SK-N-SH (cell line): ENCODE measurements around the gene MYDGF. TPM values are rescaled to one million over a fixed set of nuclear protein-coding genes. Genes with fewer than 3 reads are reported as not detected.
A peak's percentile ranks its signal among the peaks of the same experiment; 100 is the strongest.

Experiments
- CTCF ChIA-PET: fragments of 300-600, 350-600 bp; formaldehyde crosslinking; extraction: SDS; loops from one replicate; lab custom pipeline; 2021; lab: Yijun Ruan, JAX
- POLR2A ChIA-PET: fragments of 350-600 bp; sonication (Branson Sonifier 250); formaldehyde crosslinking; extraction: SDS; loops from one replicate; lab custom pipeline; 2020; ENCODE audit warnings: antibody characterized with exemption, inconsistent platforms; lab: Yijun Ruan, JAX
- DNase-seq: peaks from one replicate; pipeline ENCODE4 v3.0.0; 2012
- H2AFZ ChIP-seq: fragments of 200-600 bp; sonication (generic); 2 replicates; pipeline ENCODE4 v1.8.1; 2016; ENCODE audit warnings: antibody characterized with exemption, mild to moderate bottlenecking, low read depth
- H3F3A ChIP-seq: fragments of 200-600 bp; sonication (generic); replicated peaks from 2 replicates; pipeline ENCODE3; 2016; ENCODE audit warnings: antibody characterized with exemption, mild to moderate bottlenecking; ENCODE audit not compliant: insufficient read depth
- H3K27ac ChIP-seq, 2 experiments: fragments of 200-500 bp in 1 of 2; fragments of 200-600 bp in 1 of 2; sonication (Bioruptor generic) in 1 of 2; sonication (generic), shearing (Covaris generic) in 1 of 2; 2 replicates each; pipeline versions ENCODE4 v1.5.1 to v1.6.1; 2014 to 2016; ENCODE audit warnings: low read depth in 2 of 2, inconsistent platforms in 1 of 2, low read length in 1 of 2, mild to moderate bottlenecking in 1 of 2, mixed read lengths in 1 of 2
- H3K27me3 ChIP-seq: fragments of 200-600 bp; sonication (generic), shearing (Covaris generic); 2 replicates; pipeline ENCODE4 v1.6.1; 2016; ENCODE audit warnings: mixed run types; ENCODE audit not compliant: insufficient read depth
- H3K36me3 ChIP-seq, 2 experiments: fragments of 200-500 bp in 1 of 2; fragments of 200-600 bp in 1 of 2; sonication (Bioruptor generic) in 1 of 2; sonication (generic) in 1 of 2; replicated peaks in 1 of 2; 2 replicates each; pipeline versions ENCODE3 to v1.5.1; 2014 to 2016; ENCODE audit warnings: low read length in 1 of 2, mild to moderate bottlenecking in 1 of 2; ENCODE audit not compliant: insufficient read depth in 2 of 2, control insufficient read depth in 1 of 2
- H3K4me1 ChIP-seq, 2 experiments: fragments of 200-500 bp in 1 of 2; fragments of 200-600 bp in 1 of 2; sonication (Bioruptor generic) in 1 of 2; sonication (generic), shearing (Covaris generic) in 1 of 2; 2 replicates each; pipeline versions ENCODE4 v1.5.1 to v1.6.1; 2014 to 2016; ENCODE audit warnings: low read depth in 1 of 2, low read length in 1 of 2, mixed run types in 1 of 2; ENCODE audit not compliant: insufficient read depth in 2 of 2, control insufficient read depth in 1 of 2
- H3K4me2 ChIP-seq: fragments of 200-600 bp; sonication (generic), shearing (Covaris generic); 2 replicates; pipeline ENCODE4 v1.6.1; 2017; ENCODE audit warnings: mixed run types
- H3K4me3 ChIP-seq, 2 experiments: fragments of 200-500 bp in 1 of 2; fragments of 200-600 bp in 1 of 2; sonication (Bioruptor generic) in 1 of 2; sonication (generic), shearing (Covaris generic) in 1 of 2; 2 replicates each; pipeline versions ENCODE4 v1.5.1 to v1.8.1; 2014 to 2016; ENCODE audit warnings: low read depth in 2 of 2, inconsistent platforms in 1 of 2, low read length in 1 of 2, mild to moderate bottlenecking in 1 of 2, mixed read lengths in 1 of 2, moderate library complexity in 1 of 2
- H3K79me2 ChIP-seq: fragments of 200-600 bp; sonication (generic); 2 replicates; pipeline ENCODE4 v1.8.1; 2017; ENCODE audit warnings: mild to moderate bottlenecking; ENCODE audit not compliant: insufficient read depth
- H3K9ac ChIP-seq: fragments of 200-600 bp; sonication (generic); 2 replicates; pipeline ENCODE4 v1.6.1; 2017; ENCODE audit warnings: mixed run types
- H3K9me2 ChIP-seq: fragments of 200-600 bp; sonication (generic); 2 replicates; pipeline ENCODE4 v1.6.1; 2017; ENCODE audit warnings: mixed run types
- H3K9me3 ChIP-seq: fragments of 200-600 bp; sonication (generic); 2 replicates; pipeline ENCODE4 v1.6.1; 2017; ENCODE audit warnings: mixed run types, mild to moderate bottlenecking, moderate library complexity
- H4K20me1 ChIP-seq: fragments of 200-600 bp; sonication (generic); 2 replicates; pipeline ENCODE4 v1.6.1; 2017; ENCODE audit warnings: mild to moderate bottlenecking, mixed run types; ENCODE audit not compliant: insufficient read depth
- CHD2 ChIP-seq: fragments of 150-350 bp; IDR thresholded peaks from 2 replicates; pipeline ENCODE4 v1.6.1; 2018; ENCODE audit warnings: low read length; ENCODE audit not compliant: partially characterized antibody
- FOXM1 ChIP-seq: IDR thresholded peaks from 2 replicates; pipeline ENCODE4 v1.4.0; 2012; ENCODE audit warnings: low read depth, mild to moderate bottlenecking
- GABPA ChIP-seq: IDR thresholded peaks from 2 replicates; pipeline ENCODE4 v1.4.0; 2012; ENCODE audit warnings: low read depth, mild to moderate bottlenecking
- GATA2 ChIP-seq: sonication (generic); formaldehyde crosslinking; IDR thresholded peaks from 2 replicates; pipeline ENCODE4 v1.5.0; 2020; ENCODE audit warnings: mild to moderate bottlenecking, missing genetic modification reagents
- IRF3 ChIP-seq: fragments of 150-350 bp; IDR thresholded peaks from 2 replicates; pipeline ENCODE4 v1.6.1; 2016; ENCODE audit warnings: mild to moderate bottlenecking, low read depth, low read length
- MAX ChIP-seq: IDR thresholded peaks from 2 replicates; pipeline ENCODE4 v1.4.0; 2012; ENCODE audit warnings: low read depth
- MEF2A ChIP-seq: IDR thresholded peaks from 2 replicates; pipeline ENCODE4 v1.4.0; 2012; ENCODE audit warnings: low read depth, borderline replicate concordance
- MXI1 ChIP-seq: IDR thresholded peaks from 2 replicates; pipeline ENCODE4 v1.6.1; 2012; ENCODE audit warnings: mild to moderate bottlenecking, low read depth, low read length, improper control_type of control experiment
- NFIC ChIP-seq: IDR thresholded peaks from 2 replicates; pipeline ENCODE4 v1.4.0; 2012; ENCODE audit warnings: borderline replicate concordance
- POLR2AphosphoS5 ChIP-seq: IDR thresholded peaks from 2 replicates; pipeline ENCODE4 v1.6.1; 2012; ENCODE audit warnings: low read depth, low read length
- RAD21 ChIP-seq: IDR thresholded peaks from 2 replicates; pipeline ENCODE4 v1.6.1; 2012; ENCODE audit warnings: mild to moderate bottlenecking, low read length
- SMC3 ChIP-seq: IDR thresholded peaks from 2 replicates; pipeline ENCODE4 v1.6.1; 2012; ENCODE audit warnings: low read depth, low read length, improper control_type of control experiment
- TCF12 ChIP-seq: IDR thresholded peaks from 2 replicates; pipeline ENCODE4 v1.4.0; 2012
- USF1 ChIP-seq: IDR thresholded peaks from 2 replicates; pipeline ENCODE4 v1.4.0; 2012; ENCODE audit warnings: low read depth, borderline replicate concordance
- YY1 ChIP-seq: IDR thresholded peaks from 2 replicates; pipeline ENCODE4 v1.4.0; 2012; ENCODE audit warnings: low read depth, mild to moderate bottlenecking
- ZBTB33 ChIP-seq: IDR thresholded peaks from 2 replicates; pipeline ENCODE4 v1.4.0; 2012; ENCODE audit warnings: low read depth, borderline replicate concordance
- WGBS: methylation state at CpG from one replicate; pipeline ENCODE4 v1.1.6; 2017; ENCODE audit warnings: low lambda C conversion rate; 5-methylcytosine and 5-hydroxymethylcytosine counted together
- polyA plus RNA-seq, 3 experiments: library from polyadenylated mRNA; depleted of rRNA; stranded (reverse); fragments of >200 nt; gene quantifications; 2 replicates each; pipeline ENCODE4 v1.2.3, GENCODE V29; 2012

Gene MYDGF
- polyA plus RNA-seq, 1 of the 3 experiments (the other 2 are of a cell fraction) = 312 TPM

GRCh38 chr19:4638828-4639530 is 31.2 kb downstream of the MYDGF start, which contains the start of gene TNFAIP8L1:
TNFAIP8L1 (plus strand) TSS chr19:4639516; CDS start chr19:4651870, 12,354 bp downstream.
- TF ChIP-seq MAX = peak; percentile 90
- TF ChIP-seq USF1 = no peak
- no peak for TF ChIP-seq RAD21
- no peak for TF ChIP-seq GATA2 (CRISPR knock-in tag)
- no peak for TF ChIP-seq ZBTB33
- peak; percentile 97 for TF ChIP-seq FOXM1
- TF ChIP-seq CHD2 = peak; percentile 63
- no peak for TF ChIP-seq POLR2AphosphoS5
- no peak for TF ChIP-seq NFIC
- TF ChIP-seq IRF3 = peak; percentile 55; the same call in 1 of the 2 replicates
- TF ChIP-seq TCF12 = no peak
- no peak for TF ChIP-seq MEF2A
- TF ChIP-seq SMC3 = no peak
- TF ChIP-seq MXI1 = peak; percentile 95
- 0 out of 2 replicates have a peak, but pooled peaks have one; percentile 9 for TF ChIP-seq GABPA
- no peak for TF ChIP-seq YY1
- peaks cover 23% of the 10 kb centered on the region for H3K79me2 ChIP-seq
- peak within 1 kb of the TSS; percentile 95 for H2AFZ ChIP-seq
- no peaks in the 10 kb centered on the region for H4K20me1 ChIP-seq
- H3K27ac ChIP-seq = peak within 1 kb of the TSS; percentile 54 to 62; a peak in 3 of 4 replicates
- DNase-seq = peak; percentile 100
- H3K4me1 ChIP-seq = peaks cover 3 to 20% of the 10 kb centered on the region in 2 experiments; a peak in 1 of 4 replicates
- H3K9me2 ChIP-seq = no peaks in the 10 kb centered on the region
- no peaks in the 10 kb centered on the region for H3K27me3 ChIP-seq
- no peaks in the 10 kb centered on the region for H3K9me3 ChIP-seq
- H3K9ac ChIP-seq = peak within 1 kb of the TSS; percentile 85
- H3K4me3 ChIP-seq = peak within 1 kb of the TSS; percentile 72 to 89
- peaks cover 21% of the 10 kb centered on the region for H3F3A ChIP-seq
- ChIA-PET POLR2A (no interaction called here), CTCF (interaction anchor here (1.5 to 3.4 kb wide), 6 partner anchors 32 to 116 kb away, joined by 4 to 200 read pairs (median 20); partner anchors contain the start of gene SEMA6B)
- no peaks in the 10 kb centered on the region for H3K36me3 ChIP-seq
- WGBS = 6% methylated on average over 32 of the region's 49 CpGs
- H3K4me2 ChIP-seq = peak within 1 kb of the TSS; percentile 100
